Astrocyte (in vitro differentiated cells and primary cell): Measurements from ENCODE around the gene RNF157.

Experiments
- EZH2 ChIP-seq: IDR thresholded peaks from 2 replicates; pipeline ENCODE4 v1.6.1; 2012; ENCODE audit warnings: mild to moderate bottlenecking, low read length, inconsistent platforms; ENCODE audit not compliant: insufficient read depth
- TF ChIP-seq, protein P1 (sequence below): IDR thresholded peaks from 2 replicates; pipeline ENCODE4 v1.5.1; 2011; ENCODE audit warnings: low read depth, mild to moderate bottlenecking, inconsistent platforms, low read length, moderate library complexity; ENCODE audit not compliant: insufficient read depth

DNA sequence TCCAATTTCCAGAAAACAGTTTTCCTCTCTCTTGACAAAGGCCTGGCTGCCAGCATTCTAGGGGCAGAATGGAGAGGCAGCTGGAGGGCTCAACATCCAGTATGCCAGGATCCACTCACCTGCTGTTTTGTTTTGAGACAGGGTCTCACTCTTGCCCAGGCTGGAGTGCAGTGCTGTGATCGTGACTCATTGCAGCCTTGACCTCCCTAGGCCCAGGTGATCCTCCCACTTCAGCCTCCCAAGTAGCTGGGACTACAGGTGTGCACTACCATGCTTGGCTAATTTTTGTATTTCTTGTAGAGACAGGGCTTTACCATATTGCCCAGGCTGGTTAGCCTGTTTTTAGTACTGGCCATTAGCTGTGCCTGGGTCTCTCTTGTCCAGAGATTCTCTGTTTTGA is 70.2 kb downstream of the RNF157 start:
- TF ChIP-seq, protein P1, sequence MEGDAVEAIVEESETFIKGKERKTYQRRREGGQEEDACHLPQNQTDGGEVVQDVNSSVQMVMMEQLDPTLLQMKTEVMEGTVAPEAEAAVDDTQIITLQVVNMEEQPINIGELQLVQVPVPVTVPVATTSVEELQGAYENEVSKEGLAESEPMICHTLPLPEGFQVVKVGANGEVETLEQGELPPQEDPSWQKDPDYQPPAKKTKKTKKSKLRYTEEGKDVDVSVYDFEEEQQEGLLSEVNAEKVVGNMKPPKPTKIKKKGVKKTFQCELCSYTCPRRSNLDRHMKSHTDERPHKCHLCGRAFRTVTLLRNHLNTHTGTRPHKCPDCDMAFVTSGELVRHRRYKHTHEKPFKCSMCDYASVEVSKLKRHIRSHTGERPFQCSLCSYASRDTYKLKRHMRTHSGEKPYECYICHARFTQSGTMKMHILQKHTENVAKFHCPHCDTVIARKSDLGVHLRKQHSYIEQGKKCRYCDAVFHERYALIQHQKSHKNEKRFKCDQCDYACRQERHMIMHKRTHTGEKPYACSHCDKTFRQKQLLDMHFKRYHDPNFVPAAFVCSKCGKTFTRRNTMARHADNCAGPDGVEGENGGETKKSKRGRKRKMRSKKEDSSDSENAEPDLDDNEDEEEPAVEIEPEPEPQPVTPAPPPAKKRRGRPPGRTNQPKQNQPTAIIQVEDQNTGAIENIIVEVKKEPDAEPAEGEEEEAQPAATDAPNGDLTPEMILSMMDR = no peak
- TF ChIP-seq EZH2 = no peak
